Ishikawa (cell line): ENCODE data around the gene BPTF.

Experiments
- EP300 ChIP-seq: IDR thresholded peaks from 2 replicates; pipeline ENCODE4 v1.6.1; 2012; ENCODE audit warnings: borderline replicate concordance
- FOXM1 ChIP-seq: IDR thresholded peaks from 2 replicates; pipeline ENCODE4 v1.6.1; 2012; ENCODE audit warnings: low read depth, borderline replicate concordance
- RAD21 ChIP-seq: IDR thresholded peaks from 2 replicates; pipeline ENCODE4 v1.6.1; 2012; ENCODE audit warnings: low read depth
- TAF1 ChIP-seq: IDR thresholded peaks from 2 replicates; pipeline ENCODE4 v1.6.1; 2012; ENCODE audit warnings: low read depth, mild to moderate bottlenecking
- YY1 ChIP-seq: IDR thresholded peaks from 2 replicates; pipeline ENCODE4 v1.6.1; 2012; ENCODE audit warnings: low read depth
- ZBTB7A ChIP-seq: IDR thresholded peaks from 2 replicates; pipeline ENCODE4 v1.6.1; 2012; ENCODE audit warnings: low read depth

- TF ChIP-seq RAD21 (no peak), FOXM1 (no peak), YY1 (no peak), EP300 (no peak), ZBTB7A (no peak), TAF1 (no peak)
These were observed 42.3 kb downstream of the BPTF start for GRCh38 chr17:67867591-67867990.
